GM12878 (cell line): Measurements from ENCODE around the gene COA3. TPM values are rescaled to one million over a fixed set of nuclear protein-coding genes. Genes with fewer than 3 reads are reported as not detected.
A peak's percentile ranks its signal among the peaks of the same experiment; 100 is the strongest.

Experiments
- ATAC-seq: fragments of 200-7000 bp; cut with Tn5 transposase; 3 replicates; pipeline ENCODE4 v1.9.1; 2020; ENCODE audit warnings: mild to moderate bottlenecking, moderate library complexity
- BruUV-seq: library from RNA; stranded (reverse); fragments of 400-500 nt; replicated peaks from 2 replicates; lab custom pipeline; 2021; lab: Mats Ljungman, UMichigan
- CTCF ChIA-PET: fragments of 300-600 bp; sonication (Branson Sonifier 250); formaldehyde crosslinking; extraction: SDS; loops from one replicate; lab custom pipeline; 2021; ENCODE audit warnings: inconsistent platforms; lab: Yijun Ruan, JAX
- POLR2A ChIA-PET: fragments of 350-600 bp; formaldehyde crosslinking; extraction: SDS; loops from one replicate; lab custom pipeline; 2021; ENCODE audit warnings: inconsistent platforms; lab: Charles Lee
- RAD21 ChIA-PET: fragments of 300-600 bp; sonication (Branson Sonifier 250); formaldehyde crosslinking; loops from one replicate; lab custom pipeline; 2023; ENCODE audit warnings: antibody characterized with exemption; ENCODE audit not compliant: unreplicated experiment; lab: Charles Lee
- SMC1A ChIA-PET: fragments of 300-600 bp; sonication (Branson Sonifier 250); formaldehyde crosslinking; loops from one replicate; lab custom pipeline; 2023; ENCODE audit not compliant: unreplicated experiment, uncharacterized antibody; lab: Charles Lee
- DNase-seq: peaks from one replicate; pipeline ENCODE4 v3.0.0-alpha.2; 2011; ENCODE audit warnings: low read depth, low spot score
- FAIRE-seq: peaks from 3 replicates; lab custom pipeline; 2011; peaks lifted over from hg19 to GRCh38; lab: Jason Lieb, UNC
- H2AFZ ChIP-seq: 2 replicates; pipeline ENCODE4 v1.6.0; 2011; ENCODE audit warnings: low read depth, low read length, control low read depth; ENCODE audit not compliant: control insufficient read depth
- H3K27ac ChIP-seq: 2 replicates; pipeline ENCODE4 v1.5.1; 2011; ENCODE audit warnings: control low read depth; ENCODE audit not compliant: control insufficient read depth, insufficient read depth
- H3K27me3 ChIP-seq, 2 experiments: replicated peaks in 1 of 2; 2 replicates each; pipeline versions ENCODE4 v1.6.0 to v1.6.1; 2011; ENCODE audit warnings: low read length in 1 of 2; ENCODE audit not compliant: control insufficient read depth in 2 of 2, insufficient read depth in 2 of 2
- H3K36me3 ChIP-seq, 2 experiments: 2 replicates each; pipeline ENCODE4 v1.5.1; 2011; ENCODE audit warnings: low read length in 1 of 2; ENCODE audit not compliant: control insufficient read depth in 2 of 2, insufficient read depth in 2 of 2
- H3K4me1 ChIP-seq: 2 replicates; pipeline ENCODE4 v1.6.1; 2011; ENCODE audit warnings: mild to moderate bottlenecking, low read length, moderate library complexity, mixed read lengths; ENCODE audit not compliant: control insufficient read depth, insufficient read depth
- H3K4me2 ChIP-seq: 2 replicates; pipeline ENCODE4 v1.6.0; 2011; ENCODE audit warnings: control low read depth; ENCODE audit not compliant: control insufficient read depth, insufficient read depth
- H3K4me3 ChIP-seq: fragments of 200-600 bp; sonication (generic); 2 replicates; pipeline ENCODE4 v1.5.1; 2016
- H3K79me2 ChIP-seq: 2 replicates; pipeline ENCODE4 v1.6.0; 2011; ENCODE audit warnings: low read length; ENCODE audit not compliant: control insufficient read depth, insufficient read depth
- H3K9ac ChIP-seq: 2 replicates; pipeline ENCODE4 v1.8.0; 2011; ENCODE audit warnings: low read length, control low read depth, mixed read lengths; ENCODE audit not compliant: control insufficient read depth, insufficient read depth
- H3K9me3 ChIP-seq: replicated peaks from 3 replicates; pipeline ENCODE4 v1.5.1; 2011; ENCODE audit warnings: mild to moderate bottlenecking, low read length; ENCODE audit not compliant: control insufficient read depth, insufficient read depth
- H4K20me1 ChIP-seq: 2 replicates; pipeline ENCODE4 v1.6.0; 2011; ENCODE audit not compliant: control insufficient read depth, insufficient read depth
- ESRRA ChIP-seq: IDR thresholded peaks from 2 replicates; pipeline ENCODE4 v1.6.1; 2012; ENCODE audit warnings: mild to moderate bottlenecking, low read length, improper control_type of control experiment
- NFYA ChIP-seq: IDR thresholded peaks from 2 replicates; pipeline ENCODE4 v1.6.1; 2011; ENCODE audit warnings: low read depth, mild to moderate bottlenecking, low read length, improper control_type of control experiment, borderline replicate concordance
- NRF1 ChIP-seq: conservative IDR thresholded peaks from 2 replicates; pipeline ENCODE4 v1.6.1; 2011; ENCODE audit warnings: mild to moderate bottlenecking, low read depth, low read length, improper control_type of control experiment
- POLR2A ChIP-seq: IDR thresholded peaks from 2 replicates; pipeline ENCODE4 v1.6.1; 2011; ENCODE audit warnings: low read depth, mild to moderate bottlenecking, low read length
- ZNF24 ChIP-seq: fragments of 450-650 bp; IDR thresholded peaks from 2 replicates; pipeline ENCODE4 v1.6.1; 2017; ENCODE audit warnings: antibody characterized with exemption, mild to moderate bottlenecking
- ZNF592 ChIP-seq: fragments of 450-650 bp; IDR thresholded peaks from 2 replicates; pipeline ENCODE4 v1.6.1; 2017; ENCODE audit warnings: mild to moderate bottlenecking, moderate library complexity
- WGBS: methylation state at CpG from one replicate; pipeline ENCODE4 v1.1.6; 2016; ENCODE audit warnings: low lambda C conversion rate; ENCODE audit not compliant: insufficient replicate concordance, insufficient coverage; ENCODE audit errors: missing lambda C conversion rate; 5-methylcytosine and 5-hydroxymethylcytosine counted together
- in situ Hi-C: fragments of 300-500 bp; cut with MboI; formaldehyde crosslinking; loops from 9 replicates; pipeline ENCODE4 v1.14.3; 2018; ENCODE audit warnings: mixed read lengths
- intact Hi-C: fragments of 100-400 bp; cut with micrococcal nuclease; formaldehyde crosslinking; loops from one replicate; pipeline ENCODE4 v1.14.2; 2022; ENCODE audit not compliant: unreplicated experiment
- polyA plus RNA-seq, 11 experiments: library from polyadenylated mRNA; depleted of rRNA in 4 of 11; unstranded in 6 of 11; stranded (reverse) in 5 of 11; fragments of >200 nt; fragmentation: Nextera tagmentation in 4 of 11; fragmentation: Illumina TruSeq in 1 of 11; extraction: Ambion mirVana in 4 of 11; extraction: Trizol in 1 of 11; gene quantifications; 1 replicate in 1 of 11; 2 replicates in 10 of 11; pipeline versions ENCODE4 v1.2.1 to v1.2.3, GENCODE V29; 2011 to 2016; ENCODE audit warnings: inconsistent platforms in 2 of 11, missing spikeins in 2 of 11, low read depth in 1 of 11
- total RNA-seq, 4 experiments: library from RNA; depleted of rRNA in 3 of 4; stranded (reverse); fragments of >200 nt in 3 of 4; fragmentation: Illumina TruSeq in 1 of 4; extraction: Trizol in 1 of 4; gene quantifications; 2 replicates each; pipeline versions ENCODE4 v1.2.1 to v1.2.3, GENCODE V29; 2013 to 2021

Gene COA3
- total and polyA plus RNA-seq, 10 of the 15 experiments (the other 5 are each of a cell fraction or from before 2014, with no cell fraction given), result 45.2 to 161 (median 64.6) TPM

- CTCF ChIA-PET, result interaction anchor here (0.6 to 0.7 kb wide), 2 partner anchors 194 to 202 kb away, joined by 3 to 4 read pairs; no protein-coding TSS in a partner anchor
- H3K4me1 ChIP-seq, result peaks cover 9% of the 10 kb centered on the region
- intact Hi-C loops, result no loop called here
- ATAC-seq (no peak), DNase-seq (no peak)
- no peaks in the 10 kb centered on the region for H3K79me2 ChIP-seq
- no peak within 1 kb of the TSS for H3K4me3 ChIP-seq
- in situ Hi-C loops, result no loop called here
- 0 out of 2 replicates have a peak within 1 kb of the TSS, but pooled peaks have one; percentile 13 for H3K4me2 ChIP-seq
- no peak within 1 kb of the TSS for H3K9ac ChIP-seq
- SMC1A ChIA-PET, result no interaction called here
- WGBS, result 29% methylated on average over 42 of the region's 65 CpGs
- no peaks in the 10 kb centered on the region; the same call in 1 of the 2 replicates for H4K20me1 ChIP-seq
- H3K9me3 ChIP-seq, result no peaks in the 10 kb centered on the region; the same call in 2 of the 3 replicates
- H3K36me3 ChIP-seq, result peaks cover 5 to 7% of the 10 kb centered on the region in 2 experiments; a peak in 3 of 4 replicates
- no peak for TF ChIP-seq ZNF24
- 0 out of 2 replicates have a peak, but pooled peaks have one; percentile 7 for TF ChIP-seq POLR2A
- TF ChIP-seq, all 136 proteins: peak for 1
- FAIRE-seq, result no peak
- POLR2A ChIA-PET, result no interaction called here
- H3K27me3 ChIP-seq, result peaks cover 5 to 20% of the 10 kb centered on the region in 2 experiments
- no peak within 1 kb of the TSS for H3K27ac ChIP-seq
- RAD21 ChIA-PET, result interaction anchor here (0.7 kb wide), 1 partner anchor 40 kb away, joined by 3 read pairs; no protein-coding TSS in a partner anchor
- H2AFZ ChIP-seq, result no peak within 1 kb of the TSS
- no TSS peak for BruUV-seq
These were observed 18.3 kb downstream of the COA3 start, which contains the start of gene WNK4 for GRCh38 chr17:42779936-42780850. WNK4 (plus strand) TSS chr17:42780610; CDS start chr17:42780699, 89 bp downstream.

GRCh38 chr17:42779304-42779935 lies 19.1 kb downstream of the COA3 start:
- FAIRE-seq (no peak), DNase-seq (no peak), ATAC-seq (no peak)
- Histone ChIP-seq H3K4me2 (no peak overlapping the region), H3K4me1 (peaks cover 17% of the 10 kb centered on the region), H3K27ac (no peak overlapping the region), H3K9ac (no peak overlapping the region), H3K4me3 (no peak overlapping the region), H3K9me3 (no peaks in the 10 kb centered on the region; the same call in 2 of the 3 replicates), H3K27me3 (peaks cover 2 to 13% of the 10 kb centered on the region in 2 experiments; a peak in 3 of 4 replicates), H2AFZ (no peak overlapping the region), H3K79me2 (no peaks in the 10 kb centered on the region; the same call in 1 of the 2 replicates), H4K20me1 (no peaks in the 10 kb centered on the region; the same call in 1 of the 2 replicates), H3K36me3 (peaks cover 5 to 7% of the 10 kb centered on the region in 2 experiments; a peak in 3 of 4 replicates)
- BruUV-seq, result no TSS peak
- ChIA-PET POLR2A (no interaction called here), SMC1A (interaction anchor here (0.6 kb wide), 1 partner anchor 132 kb away, joined by 3 read pairs; no protein-coding TSS in a partner anchor), CTCF (interaction anchor here (0.6 to 0.7 kb wide), 2 partner anchors 193 to 201 kb away, joined by 3 to 4 read pairs; no protein-coding TSS in a partner anchor), RAD21 (no interaction called here)
- in situ Hi-C loops, result no loop called here
- intact Hi-C loops, result no loop called here
- 59% methylated on average over 3 of the region's 3 CpGs for WGBS
- TF ChIP-seq ESRRA (no peak), ZNF592 (no peak), NFYA (no peak), NRF1 (no peak)
